ENCODE data around the gene KRT8.
A peak's percentile ranks its signal among the peaks of the same experiment; 100 is the strongest.

Gene KRT8

GRCh38 chr12:52925717-52926595 lies 21.1 kb upstream of the KRT8 start:
- no peak for DNase-seq

- DNase-seq = peak; percentile 96
These were observed 20.2 kb upstream of the KRT8 start for GRCh38 chr12:52924764-52925716.

GRCh38 chr12:52921488-52922165 lies 16.8 kb upstream of the KRT8 start:
- DNase-seq = no peak

- peak; percentile 28 for DNase-seq
These were observed 16.1 kb upstream of the KRT8 start for GRCh38 chr12:52920937-52921336.

GRCh38 chr12:52918784-52919183 lies 13.9 kb upstream of the KRT8 start:
- no peak for DNase-seq

- no peak for DNase-seq
These were observed 13.5 kb upstream of the KRT8 start for GRCh38 chr12:52918351-52918750.

GRCh38 chr12:52917800-52918199 lies 12.9 kb upstream of the KRT8 start:
- no peak for DNase-seq

- DNase-seq = no peak
These were observed 11.3 kb upstream of the KRT8 start for GRCh38 chr12:52916216-52916615.

- no peak for DNase-seq
These were observed 10.8 kb upstream of the KRT8 start for GRCh38 chr12:52915637-52916036.

- DNase-seq = no peak
These were observed 9.8 kb upstream of the KRT8 start for GRCh38 chr12:52914576-52915121.

- no peak for DNase-seq
These were observed 8.6 kb upstream of the KRT8 start for GRCh38 chr12:52913431-52913821.

- DNase-seq = no peak
These were observed 8.0 kb upstream of the KRT8 start for GRCh38 chr12:52912711-52913430.

GRCh38 chr12:52910248-52910883 lies 5.5 kb upstream of the KRT8 start:
- no peak for DNase-seq

- no peak for DNase-seq
These were observed 4.9 kb upstream of the KRT8 start for GRCh38 chr12:52909796-52910195.

- no peak for DNase-seq
These were observed 4.5 kb upstream of the KRT8 start for GRCh38 chr12:52909331-52909730.

GRCh38 chr12:52907092-52907810 lies 2.4 kb upstream of the KRT8 start:
- peak; percentile 29 for DNase-seq

GRCh38 chr12:52906191-52906601 lies 1.3 kb upstream of the KRT8 start:
- no peak for DNase-seq

GRCh38 chr12:52903855-52904508 lies 894 bp downstream of the KRT8 start:
- DNase-seq = peak; percentile 61

GRCh38 chr12:52903285-52903854 lies 1.5 kb downstream of the KRT8 start:
- peak; percentile 68 for DNase-seq
